Measurements from ENCODE around the gene RAB3IL1. TPM values are rescaled to one million over a fixed set of nuclear protein-coding genes. Genes with fewer than 3 reads are reported as not detected.
A peak's percentile ranks its signal among the peaks of the same experiment; 100 is the strongest.

Gene RAB3IL1
- total and polyA plus RNA-seq, 7 experiments from 2014 or later: 0.49 to 1.9 TPM; not detected in 5

GRCh38 chr11:61918251-61918937 is 1.0 kb upstream of the RAB3IL1 start:
- DNase-seq: peak in 1 of 9 donors; percentile 13
- ChIA-PET POLR2A (no interaction called here), CTCF (no interaction called here)
- H3K27me3 Mint-ChIP-seq: peaks cover 58 to 65% (median 63%) of the 10 kb centered on the region in 5 donors
- Histone ChIP-seq H3K4me3 (ENCODE audit: low read length) (no peak overlapping the region), H3K27me3 (ENCODE audit: control insufficient read depth in 2 of 2, insufficient read depth in 2 of 2, low read length in 2 of 2) (peaks cover 0 to 7% of the 10 kb centered on the region in 2 donors), H3K36me3 (ENCODE audit: control insufficient read depth in 2 of 3, insufficient read depth in 3 of 3, low read length in 3 of 3) (no peaks in the 10 kb centered on the region), H3K4me1 (ENCODE audit: control insufficient read depth in 2 of 2, insufficient read depth in 2 of 2, low read length in 2 of 2) (no peaks in the 10 kb centered on the region), H3K9me3 (ENCODE audit: control insufficient read depth in 2 of 3, low read length in 3 of 3) (no peaks in the 10 kb centered on the region), H3K27ac (ENCODE audit: low read depth, low read length) (no peak overlapping the region)
- no peak for ATAC-seq
- H3K36me3 Mint-ChIP-seq: peaks cover 0 to 3% (median 0%) of the 10 kb centered on the region in 5 donors
- intact Hi-C loops (cut with micrococcal nuclease): no loop called here
- peak overlapping the region; percentile 52 to 84 (median 72) for H3K4me3 Mint-ChIP-seq
- no peak overlapping the region for H3K27ac Mint-ChIP-seq
- H3K4me1 Mint-ChIP-seq: peaks cover 6 to 11% (median 9%) of the 10 kb centered on the region in 7 donors
- no peaks in the 10 kb centered on the region for H3K9me3 Mint-ChIP-seq

GRCh38 chr11:61916737-61917333 is 531 bp downstream of the RAB3IL1 start:
- POLR2A ChIA-PET: no interaction called here
- no peak overlapping the region for H3K27ac Mint-ChIP-seq
- no peak overlapping the region for H3K27ac ChIP-seq (ENCODE audit: low read depth, low read length)
- peaks cover 0 to 7% of the 10 kb centered on the region in 2 donors for H3K27me3 ChIP-seq (ENCODE audit: control insufficient read depth in 2 of 2, insufficient read depth in 2 of 2, low read length in 2 of 2)
- no peaks in the 10 kb centered on the region for H3K9me3 ChIP-seq (ENCODE audit: control insufficient read depth in 2 of 3, low read length in 3 of 3)
- peaks cover 6 to 14% (median 11%) of the 10 kb centered on the region in 7 donors for H3K4me1 Mint-ChIP-seq
- intact Hi-C loops (cut with micrococcal nuclease): no loop called here
- no peak for DNase-seq
- H3K4me3 Mint-ChIP-seq: peak overlapping the region in 8 of 10 donors; percentile 24 to 62 (median 56)
- no peak overlapping the region for H3K4me3 ChIP-seq (ENCODE audit: low read length)
- ATAC-seq: no peak
- peaks cover 0 to 3% (median 0%) of the 10 kb centered on the region in 5 donors for H3K36me3 Mint-ChIP-seq
- no peaks in the 10 kb centered on the region for H3K9me3 Mint-ChIP-seq
- CTCF ChIA-PET: no interaction called here
- H3K4me1 ChIP-seq (ENCODE audit: control insufficient read depth in 2 of 2, insufficient read depth in 2 of 2, low read length in 2 of 2): no peaks in the 10 kb centered on the region
- no peaks in the 10 kb centered on the region for H3K36me3 ChIP-seq (ENCODE audit: control insufficient read depth in 2 of 3, insufficient read depth in 3 of 3, low read length in 3 of 3)
- peaks cover 64 to 74% (median 66%) of the 10 kb centered on the region in 5 donors for H3K27me3 Mint-ChIP-seq

- Histone ChIP-seq H3K27me3 (ENCODE audit: control insufficient read depth in 2 of 2, insufficient read depth in 2 of 2, low read length in 2 of 2) (peaks cover 0 to 7% of the 10 kb centered on the region in 2 donors), H3K9me3 (ENCODE audit: control insufficient read depth in 2 of 3, low read length in 3 of 3) (no peaks in the 10 kb centered on the region), H3K36me3 (ENCODE audit: control insufficient read depth in 2 of 3, insufficient read depth in 3 of 3, low read length in 3 of 3) (no peaks in the 10 kb centered on the region), H3K4me1 (ENCODE audit: control insufficient read depth in 2 of 2, insufficient read depth in 2 of 2, low read length in 2 of 2) (no peaks in the 10 kb centered on the region), H3K27ac (ENCODE audit: low read depth, low read length) (no peak overlapping the region), H3K4me3 (ENCODE audit: low read length) (no peak overlapping the region)
- DNase-seq (no peak), ATAC-seq (no peak)
- no peaks in the 10 kb centered on the region for H3K9me3 Mint-ChIP-seq
- peaks cover 6 to 14% (median 11%) of the 10 kb centered on the region in 7 donors for H3K4me1 Mint-ChIP-seq
- CTCF ChIA-PET: no interaction called here
- no peak overlapping the region for H3K27ac Mint-ChIP-seq
- POLR2A ChIA-PET: no interaction called here
- peaks cover 0 to 3% (median 0%) of the 10 kb centered on the region in 5 donors for H3K36me3 Mint-ChIP-seq
- intact Hi-C loops (cut with micrococcal nuclease): no loop called here
- H3K27me3 Mint-ChIP-seq: peaks cover 53 to 64% (median 55%) of the 10 kb centered on the region in 5 donors
- peak overlapping the region in 1 of 10 donors; percentile 58 for H3K4me3 Mint-ChIP-seq
These were observed 2.7 kb downstream of the RAB3IL1 start for GRCh38 chr11:61914471-61915171.

GRCh38 chr11:61913699-61914395 is 3.5 kb downstream of the RAB3IL1 start:
- H3K27ac Mint-ChIP-seq: no peak overlapping the region
- H3K27ac ChIP-seq (ENCODE audit: low read depth, low read length): no peak overlapping the region
- H3K9me3 ChIP-seq (ENCODE audit: control insufficient read depth in 2 of 3, low read length in 3 of 3): no peaks in the 10 kb centered on the region
- DNase-seq (no peak), ATAC-seq (no peak)
- ChIA-PET CTCF (no interaction called here), POLR2A (no interaction called here)
- H3K4me1 Mint-ChIP-seq: peaks cover 6 to 14% (median 11%) of the 10 kb centered on the region in 7 donors
- H3K36me3 ChIP-seq (ENCODE audit: control insufficient read depth in 2 of 3, insufficient read depth in 3 of 3, low read length in 3 of 3): no peaks in the 10 kb centered on the region
- peaks cover 46 to 58% (median 48%) of the 10 kb centered on the region in 5 donors for H3K27me3 Mint-ChIP-seq
- no peaks in the 10 kb centered on the region for H3K9me3 Mint-ChIP-seq
- no peaks in the 10 kb centered on the region for H3K4me1 ChIP-seq (ENCODE audit: control insufficient read depth in 2 of 2, insufficient read depth in 2 of 2, low read length in 2 of 2)
- H3K36me3 Mint-ChIP-seq: peaks cover 0 to 3% (median 0%) of the 10 kb centered on the region in 5 donors
- no peak overlapping the region for H3K4me3 Mint-ChIP-seq
- intact Hi-C loops (cut with micrococcal nuclease): no loop called here
- H3K4me3 ChIP-seq (ENCODE audit: low read length): no peak overlapping the region
- peaks cover 0 to 7% of the 10 kb centered on the region in 2 donors for H3K27me3 ChIP-seq (ENCODE audit: control insufficient read depth in 2 of 2, insufficient read depth in 2 of 2, low read length in 2 of 2)

DNA sequence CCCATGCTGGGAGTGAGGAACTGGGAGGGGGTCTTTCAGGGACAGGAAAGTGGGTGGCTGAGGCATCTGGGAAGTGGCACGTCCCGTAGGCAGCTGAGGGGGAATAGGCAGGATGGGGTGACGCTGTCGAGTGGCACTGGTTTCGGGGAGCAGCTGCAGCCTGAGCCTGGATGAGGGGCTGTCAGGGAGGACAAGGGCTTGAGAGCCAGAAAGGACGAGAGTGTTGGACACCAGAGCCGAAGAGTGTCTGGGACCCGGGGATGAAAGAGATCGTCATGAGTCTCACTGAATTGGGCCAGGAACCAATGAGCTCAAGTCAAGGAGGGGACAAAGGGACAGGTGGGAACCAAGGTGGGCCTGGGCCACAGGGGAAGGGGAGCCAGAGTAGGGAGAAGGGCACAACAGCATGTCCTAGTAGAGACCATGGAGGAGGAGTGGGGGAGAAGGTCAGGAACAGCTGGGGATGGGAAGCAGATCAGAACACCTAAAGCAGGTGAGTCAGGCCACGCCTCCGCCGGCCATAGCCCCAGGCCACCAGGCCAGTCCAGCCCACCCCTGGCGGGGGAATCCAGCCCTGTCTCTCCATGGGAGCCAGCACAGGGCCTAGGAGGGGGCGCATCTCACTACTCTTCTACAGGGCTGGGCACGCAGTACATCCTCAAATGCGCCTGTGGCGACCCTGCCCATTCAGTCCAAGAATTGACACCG is 4.2 kb downstream of the RAB3IL1 start:
- ATAC-seq (no peak), DNase-seq (no peak)
- peak overlapping the region in 1 of 9 donors; percentile 10 for H3K27ac Mint-ChIP-seq
- intact Hi-C loops (cut with micrococcal nuclease): no loop called here
- peaks cover 0 to 1% (median 0%) of the 10 kb centered on the region in 5 donors for H3K36me3 Mint-ChIP-seq
- H3K4me1 ChIP-seq (ENCODE audit: control insufficient read depth in 2 of 2, insufficient read depth in 2 of 2, low read length in 2 of 2): no peaks in the 10 kb centered on the region
- peaks cover 39 to 51% (median 41%) of the 10 kb centered on the region in 5 donors for H3K27me3 Mint-ChIP-seq
- no peak overlapping the region for H3K27ac ChIP-seq (ENCODE audit: low read depth, low read length)
- H3K4me3 ChIP-seq (ENCODE audit: low read length): no peak overlapping the region
- peaks cover 4 to 14% (median 7%) of the 10 kb centered on the region in 7 donors for H3K4me1 Mint-ChIP-seq
- POLR2A ChIA-PET: no interaction called here
- no peaks in the 10 kb centered on the region for H3K36me3 ChIP-seq (ENCODE audit: control insufficient read depth in 2 of 3, insufficient read depth in 3 of 3, low read length in 3 of 3)
- H3K27me3 ChIP-seq (ENCODE audit: control insufficient read depth in 2 of 2, insufficient read depth in 2 of 2, low read length in 2 of 2): peaks cover 0 to 5% of the 10 kb centered on the region in 2 donors
- H3K9me3 ChIP-seq (ENCODE audit: control insufficient read depth in 2 of 3, low read length in 3 of 3): no peaks in the 10 kb centered on the region
- CTCF ChIA-PET: no interaction called here
- no peak overlapping the region for H3K4me3 Mint-ChIP-seq
- H3K9me3 Mint-ChIP-seq: no peaks in the 10 kb centered on the region

DNA sequence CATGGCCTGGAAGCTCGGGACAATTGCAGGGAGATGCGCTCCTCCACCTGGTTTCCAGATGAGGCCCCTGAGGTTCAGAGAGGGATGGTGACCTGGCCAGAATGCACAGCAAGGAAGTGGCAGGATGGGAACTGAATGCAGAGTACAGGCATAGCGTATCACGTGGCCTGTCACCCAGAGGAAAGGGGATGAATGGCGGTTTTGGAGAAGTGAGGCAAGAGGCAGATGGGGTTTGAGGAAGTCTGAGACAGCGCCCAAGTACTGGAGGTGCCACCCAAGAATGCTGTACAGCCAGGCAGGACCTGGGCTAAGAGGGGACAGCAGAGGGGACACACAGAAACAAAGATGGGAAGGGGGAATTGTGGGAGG is 4.9 kb downstream of the RAB3IL1 start:
- H3K36me3 Mint-ChIP-seq: no peaks in the 10 kb centered on the region
- no peak overlapping the region for H3K27ac ChIP-seq (ENCODE audit: low read depth, low read length)
- ATAC-seq: peak; percentile 78
- no peak overlapping the region for H3K4me3 ChIP-seq (ENCODE audit: low read length)
- H3K27me3 ChIP-seq (ENCODE audit: control insufficient read depth in 2 of 2, insufficient read depth in 2 of 2, low read length in 2 of 2): no peaks in the 10 kb centered on the region
- CTCF ChIA-PET: no interaction called here
- no peaks in the 10 kb centered on the region for H3K9me3 Mint-ChIP-seq
- H3K4me1 ChIP-seq (ENCODE audit: control insufficient read depth in 2 of 2, insufficient read depth in 2 of 2, low read length in 2 of 2): no peaks in the 10 kb centered on the region
- H3K27ac Mint-ChIP-seq: no peak overlapping the region
- no peak for DNase-seq
- H3K4me3 Mint-ChIP-seq: no peak overlapping the region
- intact Hi-C loops (cut with micrococcal nuclease): no loop called here
- H3K36me3 ChIP-seq (ENCODE audit: control insufficient read depth in 2 of 3, insufficient read depth in 3 of 3, low read length in 3 of 3): no peaks in the 10 kb centered on the region
- POLR2A ChIA-PET: no interaction called here
- no peaks in the 10 kb centered on the region for H3K9me3 ChIP-seq (ENCODE audit: control insufficient read depth in 2 of 3, low read length in 3 of 3)
- H3K4me1 Mint-ChIP-seq: peaks cover 0 to 7% (median 1%) of the 10 kb centered on the region in 7 donors
- peaks cover 33 to 46% (median 34%) of the 10 kb centered on the region in 5 donors for H3K27me3 Mint-ChIP-seq

All from naive thymus-derived CD4-positive, alpha-beta T cell (primary cell).